AG04450 (cell line): ENCODE data around the gene APH1B. TPM values are rescaled to one million over a fixed set of nuclear protein-coding genes. Genes with fewer than 3 reads are reported as not detected.
A peak's percentile ranks its signal among the peaks of the same experiment; 100 is the strongest.

Source experiments
- CTCF ChIA-PET: fragments of 300-600, 350-600 bp; formaldehyde crosslinking; extraction: SDS; loops from one replicate; lab custom pipeline; 2022; ENCODE audit warnings: antibody characterized with exemption, inconsistent platforms; lab: Charles Lee
- POLR2A ChIA-PET: fragments of 350-600 bp; formaldehyde crosslinking; extraction: SDS; loops from one replicate; lab custom pipeline; 2021; ENCODE audit warnings: antibody characterized with exemption, inconsistent platforms; lab: Yijun Ruan, JAX
- DNase-seq: peaks from one replicate; pipeline ENCODE4 v3.0.0-alpha.2; 2011; ENCODE audit warnings: low read depth, low spot score
- H3K27ac ChIP-seq: one replicate; pipeline ENCODE4 v1.5.1; 2012; ENCODE audit warnings: low read depth, low read length, control low read depth
- H3K27me3 ChIP-seq: one replicate; pipeline ENCODE4 v1.6.0; 2012; ENCODE audit warnings: low read length; ENCODE audit not compliant: control insufficient read depth, insufficient read depth
- H3K4me3 ChIP-seq: 2 replicates; pipeline ENCODE4 v1.5.1; 2011; ENCODE audit warnings: mild to moderate bottlenecking, low read depth, low read length, control low read depth
- H3K9me3 ChIP-seq: 2 replicates; pipeline ENCODE4 v1.5.1; 2012; ENCODE audit warnings: low read length; ENCODE audit not compliant: control insufficient read depth, insufficient read depth
- CTCF ChIP-seq: IDR thresholded peaks from 2 replicates; pipeline ENCODE4 v1.5.1; 2011; ENCODE audit warnings: low read depth, low read length, control low read depth, inconsistent platforms
- polyA plus RNA-seq: library from polyadenylated mRNA; depleted of rRNA; stranded (reverse); fragments of >200 nt; gene quantifications from 2 replicates; pipeline ENCODE4 v1.2.3, GENCODE V29; 2011

The APH1B gene
- polyA plus RNA-seq, 1 experiment, result 17.9 TPM

GRCh38 chr15:63250312-63250965 is 27.0 kb upstream of the APH1B start:
- H3K27ac ChIP-seq, result peak overlapping the region; percentile 78
- TF ChIP-seq CTCF, result no peak
- ChIA-PET CTCF (interaction anchor here (0.7 kb wide), 1 partner anchor 57 kb away, joined by 3 read pairs; no protein-coding TSS in a partner anchor), POLR2A (interaction anchor here (0.5 to 1.0 kb wide), 3 partner anchors 22 to 98 kb away, joined by 3 to 7 read pairs (median 5); partner anchors contain the start of gene RAB8B)
- H3K27me3 ChIP-seq, result no peaks in the 10 kb centered on the region
- no peaks in the 10 kb centered on the region; the same call in 1 of the 2 replicates for H3K9me3 ChIP-seq
- H3K4me3 ChIP-seq, result no peak overlapping the region
- peak; percentile 85 for DNase-seq

GRCh38 chr15:63251701-63252100 is 25.7 kb upstream of the APH1B start:
- ChIA-PET CTCF (interaction anchor here (0.6 kb wide), 1 partner anchor 104 kb away, joined by 3 read pairs; no protein-coding TSS in a partner anchor), POLR2A (no interaction called here)
- Histone ChIP-seq H3K9me3 (no peaks in the 10 kb centered on the region; the same call in 1 of the 2 replicates), H3K27me3 (no peaks in the 10 kb centered on the region), H3K27ac (no peak overlapping the region), H3K4me3 (no peak overlapping the region)
- no peak for DNase-seq
- no peak for TF ChIP-seq CTCF

GRCh38 chr15:63252292-63252691 is 25.1 kb upstream of the APH1B start:
- POLR2A ChIA-PET, result no interaction called here
- CTCF ChIA-PET, result no interaction called here

GRCh38 chr15:63254991-63255390 is 22.4 kb upstream of the APH1B start:
- CTCF ChIA-PET, result no interaction called here

More at GRCh38 chr15:63252292-63252691, 25.1 kb upstream of the APH1B start:
- Histone ChIP-seq H3K27me3 (no peaks in the 10 kb centered on the region), H3K9me3 (no peaks in the 10 kb centered on the region; the same call in 1 of the 2 replicates), H3K27ac (no peak overlapping the region), H3K4me3 (no peak overlapping the region)
- TF ChIP-seq CTCF, result no peak
- no peak for DNase-seq

More at GRCh38 chr15:63254991-63255390, 22.4 kb upstream of the APH1B start:
- Histone ChIP-seq H3K4me3 (no peak overlapping the region), H3K27ac (no peak overlapping the region), H3K9me3 (peaks cover 3% of the 10 kb centered on the region; the same call in 1 of the 2 replicates), H3K27me3 (no peaks in the 10 kb centered on the region)
- TF ChIP-seq CTCF, result no peak
- no peak for DNase-seq
- POLR2A ChIA-PET, result no interaction called here
